Trophoblast cell (in vitro differentiated cells and primary cell): ENCODE results near the gene LVRN.

Experiments
- DNase-seq, 2 donors: peaks; one replicate each; pipeline ENCODE4 v3.0.0-alpha.2; 2016
- H2AFZ ChIP-seq: 2 replicates; pipeline ENCODE4 v1.6.1; 2013; ENCODE audit warnings: low read length, moderate library complexity, mild to moderate bottlenecking; ENCODE audit not compliant: insufficient read depth, poor library complexity
- H2AK5ac ChIP-seq: 2 replicates; pipeline ENCODE4 v1.6.1; 2013; ENCODE audit warnings: mild to moderate bottlenecking, low read length
- H2BK120ac ChIP-seq: 2 replicates; pipeline ENCODE4 v1.6.1; 2013; ENCODE audit warnings: low read length, mild to moderate bottlenecking, moderate library complexity; ENCODE audit not compliant: insufficient read depth, poor library complexity
- H2BK12ac ChIP-seq: 2 replicates; pipeline ENCODE4 v1.6.1; 2013; ENCODE audit warnings: mild to moderate bottlenecking, low read length, moderate library complexity
- H2BK5ac ChIP-seq: 2 replicates; pipeline ENCODE4 v1.6.1; 2013; ENCODE audit warnings: low read length, low read depth, moderate library complexity, mild to moderate bottlenecking; ENCODE audit not compliant: poor library complexity
- H3K14ac ChIP-seq: 2 replicates; pipeline ENCODE4 v1.6.1; 2013; ENCODE audit warnings: mild to moderate bottlenecking, low read length
- H3K18ac ChIP-seq: 2 replicates; pipeline ENCODE4 v1.6.1; 2013; ENCODE audit warnings: mild to moderate bottlenecking, low read length
- H3K23ac ChIP-seq: 2 replicates; pipeline ENCODE4 v1.6.1; 2013; ENCODE audit warnings: low read length
- H3K27ac ChIP-seq: 2 replicates; pipeline ENCODE4 v1.5.1; 2013; ENCODE audit warnings: low read depth, mild to moderate bottlenecking, inconsistent platforms, low read length, moderate library complexity
- H3K27me3 ChIP-seq: 2 replicates; pipeline ENCODE4 v1.6.1; 2013; ENCODE audit warnings: inconsistent platforms, mild to moderate bottlenecking, low read length, moderate library complexity; ENCODE audit not compliant: insufficient read depth
- H3K36me3 ChIP-seq, 2 experiments: 1 replicate in 1 of 2; 2 replicates in 1 of 2; pipeline ENCODE4 v1.6.1; 2013; ENCODE audit warnings: low read length in 2 of 2, mild to moderate bottlenecking in 2 of 2, moderate library complexity in 1 of 2; ENCODE audit not compliant: insufficient read depth in 2 of 2, control insufficient read depth in 1 of 2
- H3K4ac ChIP-seq: 2 replicates; pipeline ENCODE4 v1.6.1; 2013; ENCODE audit warnings: low read depth, mild to moderate bottlenecking, low read length, moderate library complexity
- H3K4me1 ChIP-seq, 2 experiments: 1 replicate in 1 of 2; 2 replicates in 1 of 2; pipeline ENCODE4 v1.6.1; 2013; ENCODE audit warnings: low read length in 2 of 2, mild to moderate bottlenecking in 2 of 2, moderate library complexity in 1 of 2; ENCODE audit not compliant: insufficient read depth in 2 of 2, control insufficient read depth in 1 of 2
- H3K4me2 ChIP-seq: 2 replicates; pipeline ENCODE4 v1.6.1; 2013; ENCODE audit warnings: inconsistent platforms, mild to moderate bottlenecking, low read length, moderate library complexity
- H3K4me3 ChIP-seq: 2 replicates; pipeline ENCODE4 v1.5.1; 2013; ENCODE audit warnings: mild to moderate bottlenecking, low read depth, low read length, inconsistent platforms
- H3K79me1 ChIP-seq: one replicate; pipeline ENCODE4 v1.6.1; 2013; ENCODE audit warnings: low read length
- H3K79me2 ChIP-seq: 2 replicates; pipeline ENCODE4 v1.6.1; 2013; ENCODE audit warnings: low read length, mild to moderate bottlenecking; ENCODE audit not compliant: control insufficient read depth, insufficient read depth, poor library complexity
- H3K9ac ChIP-seq: 2 replicates; pipeline ENCODE4 v1.6.1; 2013; ENCODE audit warnings: mild to moderate bottlenecking, low read length
- H3K9me3 ChIP-seq: 2 replicates; pipeline ENCODE4 v1.6.1; 2013; ENCODE audit warnings: low read depth, mild to moderate bottlenecking, control low read depth, inconsistent platforms, low read length; ENCODE audit not compliant: insufficient read depth
- H4K12ac ChIP-seq: 2 replicates; pipeline ENCODE4 v1.6.1; 2013; ENCODE audit warnings: low read depth, mild to moderate bottlenecking, low read length, moderate library complexity
- H4K8ac ChIP-seq: 2 replicates; pipeline ENCODE4 v1.6.1; 2013; ENCODE audit warnings: low read depth, mild to moderate bottlenecking, low read length, moderate library complexity
- H4K91ac ChIP-seq: one replicate; pipeline ENCODE4 v1.6.1; 2013; ENCODE audit warnings: low read depth, mild to moderate bottlenecking, low read length, moderate library complexity
- WGBS: extraction: QIAGEN DNeasy Blood & Tissue Kit; methylation state at CpG from one replicate; pipeline ENCODE4 v1.1.7; 2013; ENCODE audit warnings: missing lambda C conversion rate; ENCODE audit not compliant: insufficient read length, insufficient coverage; ENCODE audit errors: extremely low coverage; 5-methylcytosine and 5-hydroxymethylcytosine counted together

Gene LVRN

DNA sequence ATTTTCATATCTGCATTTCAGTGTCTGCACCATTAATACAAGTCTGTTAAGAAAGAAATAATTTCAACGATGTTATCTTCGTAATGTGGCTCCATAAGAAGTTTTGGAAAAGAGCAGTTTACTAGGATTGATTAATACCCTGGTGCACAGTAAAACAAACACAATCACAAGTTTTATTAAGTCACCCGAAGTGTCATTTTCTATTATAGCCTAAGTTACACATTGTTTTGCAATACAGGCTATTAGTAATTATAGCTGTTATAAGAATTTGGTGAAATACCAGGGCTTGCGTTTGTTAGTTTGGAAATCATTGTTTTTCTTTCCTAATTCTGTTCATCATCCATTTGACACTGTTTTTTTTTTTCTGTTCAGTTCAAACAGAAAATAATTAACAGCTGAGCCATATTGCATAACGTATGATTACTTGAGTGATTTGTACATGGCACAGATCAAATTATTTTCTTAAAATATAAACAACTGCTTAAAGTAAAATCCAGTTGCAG is 30.6 kb downstream of the LVRN start:
- no peak overlapping the region for H3K4me3 ChIP-seq
- no peaks in the 10 kb centered on the region for H3K9me3 ChIP-seq
- H2AK5ac ChIP-seq: no peak overlapping the region
- H3K79me2 ChIP-seq: no peaks in the 10 kb centered on the region
- H3K14ac ChIP-seq: no peak overlapping the region
- DNase-seq: no peak
- no peak overlapping the region for H2AFZ ChIP-seq
- no peak overlapping the region for H2BK12ac ChIP-seq
- H3K18ac ChIP-seq: no peak overlapping the region
- H3K23ac ChIP-seq: no peak overlapping the region
- H3K4ac ChIP-seq: no peak overlapping the region
- no peak overlapping the region for H4K8ac ChIP-seq
- H3K79me1 ChIP-seq: no peaks in the 10 kb centered on the region
- H3K9ac ChIP-seq: no peak overlapping the region
- no peak overlapping the region for H4K91ac ChIP-seq
- no peaks in the 10 kb centered on the region for H3K27me3 ChIP-seq
- WGBS: no CpG with 5 or more reads among the region's 5 CpGs
- H3K4me2 ChIP-seq: no peak overlapping the region
- H3K27ac ChIP-seq: no peak overlapping the region
- no peaks in the 10 kb centered on the region for H3K36me3 ChIP-seq
- H3K4me1 ChIP-seq: no peaks in the 10 kb centered on the region
- H4K12ac ChIP-seq: no peak overlapping the region
- H2BK5ac ChIP-seq: no peak overlapping the region
- H2BK120ac ChIP-seq: no peak overlapping the region

GRCh38 chr5:115995351-115995750 is 33.1 kb downstream of the LVRN start:
- no peak overlapping the region for H4K12ac ChIP-seq
- no peaks in the 10 kb centered on the region for H3K79me2 ChIP-seq
- H3K27ac ChIP-seq: no peak overlapping the region
- H3K4me3 ChIP-seq: no peak overlapping the region
- H2AK5ac ChIP-seq: no peak overlapping the region
- H3K4ac ChIP-seq: no peak overlapping the region
- DNase-seq: no peak
- H4K91ac ChIP-seq: no peak overlapping the region
- no peak overlapping the region for H2BK12ac ChIP-seq
- no peak overlapping the region for H3K18ac ChIP-seq
- no peak overlapping the region for H2BK120ac ChIP-seq
- no CpG with 5 or more reads among the region's 6 CpGs for WGBS
- H3K23ac ChIP-seq: no peak overlapping the region
- H3K27me3 ChIP-seq: no peaks in the 10 kb centered on the region
- H3K4me2 ChIP-seq: no peak overlapping the region
- no peak overlapping the region for H4K8ac ChIP-seq
- no peaks in the 10 kb centered on the region for H3K9me3 ChIP-seq
- no peaks in the 10 kb centered on the region for H3K4me1 ChIP-seq
- H3K79me1 ChIP-seq: no peaks in the 10 kb centered on the region
- no peaks in the 10 kb centered on the region for H3K36me3 ChIP-seq
- H2AFZ ChIP-seq: no peak overlapping the region
- H3K14ac ChIP-seq: no peak overlapping the region
- no peak overlapping the region for H2BK5ac ChIP-seq
- peak overlapping the region; percentile 40 for H3K9ac ChIP-seq

DNA sequence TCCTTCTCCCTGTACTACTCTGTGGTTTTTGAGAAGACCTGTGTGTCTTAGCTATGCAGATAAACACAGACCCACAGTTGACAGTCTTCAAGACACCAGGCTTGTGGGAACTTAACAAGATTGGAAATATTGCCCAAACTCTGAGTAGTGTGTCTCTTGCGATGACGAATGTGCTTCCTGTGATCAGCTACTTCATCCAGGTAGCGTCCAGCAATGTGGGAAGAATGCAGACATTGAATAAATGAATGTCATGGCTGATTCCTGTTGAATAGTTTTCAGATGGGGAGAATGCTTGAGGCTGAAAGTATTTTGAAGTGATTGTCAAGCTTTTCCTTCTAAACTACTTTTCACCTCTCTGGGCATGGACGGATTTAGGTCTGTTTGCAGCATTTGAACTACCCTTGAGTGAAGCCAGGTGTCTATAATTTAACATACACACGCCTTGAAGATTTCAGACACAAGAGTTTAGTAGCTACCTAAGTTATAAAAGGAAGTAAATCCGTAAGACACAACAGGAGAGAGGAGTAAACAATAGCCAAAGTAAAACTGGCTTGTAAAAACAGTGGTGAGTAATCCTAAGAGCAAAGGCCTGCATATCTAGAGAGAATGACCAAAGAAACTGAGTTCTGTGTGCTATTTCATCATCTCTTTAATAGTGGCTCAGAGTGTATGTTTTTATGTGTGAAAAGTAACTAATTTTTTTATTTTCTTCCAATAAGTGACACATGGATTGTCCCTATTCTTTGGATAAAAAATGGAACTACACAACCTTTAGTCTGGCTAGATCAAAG is 40.0 kb downstream of the LVRN start:
- no peak overlapping the region for H3K9ac ChIP-seq
- H3K27me3 ChIP-seq: no peaks in the 10 kb centered on the region
- H3K4me1 ChIP-seq: no peaks in the 10 kb centered on the region
- no peaks in the 10 kb centered on the region for H3K79me1 ChIP-seq
- H3K14ac ChIP-seq: no peak overlapping the region
- H4K91ac ChIP-seq: no peak overlapping the region
- H3K4ac ChIP-seq: no peak overlapping the region
- no peak overlapping the region for H4K12ac ChIP-seq
- H3K27ac ChIP-seq: no peak overlapping the region
- no peak overlapping the region for H3K23ac ChIP-seq
- H3K79me2 ChIP-seq: no peaks in the 10 kb centered on the region
- H2AFZ ChIP-seq: no peak overlapping the region
- DNase-seq: peak; percentile 52 to 69
- H3K18ac ChIP-seq: no peak overlapping the region
- H3K36me3 ChIP-seq: no peaks in the 10 kb centered on the region
- H3K4me3 ChIP-seq: no peak overlapping the region
- no peak overlapping the region for H2BK12ac ChIP-seq
- no peak overlapping the region for H2AK5ac ChIP-seq
- no CpG with 5 or more reads among the region's 6 CpGs for WGBS
- H3K9me3 ChIP-seq: no peaks in the 10 kb centered on the region
- no peak overlapping the region for H3K4me2 ChIP-seq
- H2BK120ac ChIP-seq: no peak overlapping the region
- H4K8ac ChIP-seq: no peak overlapping the region
- no peak overlapping the region for H2BK5ac ChIP-seq

DNA sequence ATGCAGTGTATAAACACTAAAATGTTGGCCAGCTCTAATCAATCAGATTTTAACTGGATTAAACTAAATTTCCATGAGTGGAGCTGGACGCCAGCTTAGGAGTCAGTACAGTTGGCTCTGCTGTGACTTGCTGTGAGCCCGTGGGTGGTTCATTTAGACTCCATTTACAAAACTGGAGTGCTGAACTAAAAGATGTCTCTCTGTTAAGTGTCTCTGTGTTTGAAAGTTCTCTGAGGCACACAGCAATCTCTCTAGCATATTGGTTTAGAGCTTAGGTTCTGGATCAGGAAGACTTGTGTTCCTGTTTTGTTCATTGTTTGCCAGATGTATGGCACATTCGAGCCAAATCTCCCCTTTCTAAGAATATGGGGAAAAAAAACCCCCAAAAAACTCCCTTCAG is 42.0 kb downstream of the LVRN start:
- H3K9ac ChIP-seq: no peak overlapping the region
- no peak overlapping the region for H3K23ac ChIP-seq
- no peaks in the 10 kb centered on the region for H3K79me1 ChIP-seq
- H3K14ac ChIP-seq: no peak overlapping the region
- H3K9me3 ChIP-seq: no peaks in the 10 kb centered on the region
- no peak overlapping the region for H4K8ac ChIP-seq
- H4K12ac ChIP-seq: no peak overlapping the region
- no peaks in the 10 kb centered on the region for H3K4me1 ChIP-seq
- no peak overlapping the region for H3K27ac ChIP-seq
- H2BK12ac ChIP-seq: no peak overlapping the region
- H3K4me3 ChIP-seq: no peak overlapping the region
- no CpG with 5 or more reads among the region's 3 CpGs for WGBS
- DNase-seq: no peak
- no peaks in the 10 kb centered on the region for H3K79me2 ChIP-seq
- H2AK5ac ChIP-seq: no peak overlapping the region
- no peak overlapping the region for H2BK5ac ChIP-seq
- no peak overlapping the region for H4K91ac ChIP-seq
- H3K27me3 ChIP-seq: no peaks in the 10 kb centered on the region
- H3K4ac ChIP-seq: no peak overlapping the region
- no peak overlapping the region for H3K4me2 ChIP-seq
- no peaks in the 10 kb centered on the region for H3K36me3 ChIP-seq
- H2AFZ ChIP-seq: no peak overlapping the region
- no peak overlapping the region for H2BK120ac ChIP-seq
- no peak overlapping the region for H3K18ac ChIP-seq
